Gastroesophageal sphincter (tissue), 3 donors: ENCODE measurements around the gene TMEM163.

Source experiments
- POLR2A ChIP-seq, 2 donors: fragments of 450-650 bp; IDR thresholded peaks; one replicate each; pipeline ENCODE4 v1.6.1; 2017; ENCODE audit warnings: antibody characterized with exemption in 2 of 2, mild to moderate bottlenecking in 2 of 2, moderate library complexity in 1 of 2
- POLR2AphosphoS5 ChIP-seq: sonication (generic); formaldehyde crosslinking; IDR thresholded peaks from one replicate; pipeline ENCODE4 v1.6.1; 2017; ENCODE audit warnings: antibody characterized with exemption
- TF ChIP-seq, protein P1 (sequence below), 4 experiments: fragments of 200-600 bp in 2 of 4; fragments of 450-650 bp in 2 of 4; sonication (generic) in 1 of 4; IDR thresholded peaks; one replicate each; pipeline ENCODE4 v1.5.1; 2017 to 2019; ENCODE audit warnings: antibody characterized with exemption in 4 of 4, mild to moderate bottlenecking in 2 of 4, moderate library complexity in 2 of 4

DNA sequence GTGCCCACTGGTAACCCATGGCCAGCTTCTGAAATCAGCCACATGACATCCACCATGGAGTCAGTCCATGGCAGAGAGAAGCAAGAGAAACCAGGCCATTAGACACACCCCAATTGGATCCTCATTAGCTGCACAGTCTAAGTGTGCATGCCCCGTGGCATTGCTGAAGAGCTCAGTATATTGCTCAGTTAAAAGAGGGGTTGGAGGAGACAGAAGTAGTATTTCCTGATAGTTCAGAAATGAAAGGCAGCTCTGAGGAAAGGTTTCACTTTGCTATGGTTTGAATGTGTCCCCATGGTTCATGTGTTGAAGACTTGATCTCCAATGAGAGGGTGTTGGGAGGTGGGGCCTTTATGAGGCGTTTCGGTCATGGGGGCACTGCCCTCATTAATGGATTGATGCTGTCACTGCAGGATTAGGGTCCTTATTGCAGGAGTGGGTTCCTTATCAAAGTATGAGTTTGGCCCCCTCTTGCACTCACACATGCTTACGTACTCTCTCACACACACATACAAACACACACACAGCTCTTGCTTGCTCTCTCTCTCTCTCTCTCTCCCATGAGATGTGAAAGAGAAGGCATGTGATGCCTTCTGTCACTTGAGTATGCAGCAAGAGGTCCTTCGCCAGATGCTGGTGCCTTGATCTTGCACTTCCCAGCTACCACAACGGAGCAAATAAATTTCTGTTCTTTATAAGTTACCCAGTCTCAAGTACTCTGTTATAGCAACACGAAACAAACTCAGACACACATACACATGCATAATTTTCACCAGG, 58.0 kb downstream of the TMEM163 start:
- TF ChIP-seq, protein P1, sequence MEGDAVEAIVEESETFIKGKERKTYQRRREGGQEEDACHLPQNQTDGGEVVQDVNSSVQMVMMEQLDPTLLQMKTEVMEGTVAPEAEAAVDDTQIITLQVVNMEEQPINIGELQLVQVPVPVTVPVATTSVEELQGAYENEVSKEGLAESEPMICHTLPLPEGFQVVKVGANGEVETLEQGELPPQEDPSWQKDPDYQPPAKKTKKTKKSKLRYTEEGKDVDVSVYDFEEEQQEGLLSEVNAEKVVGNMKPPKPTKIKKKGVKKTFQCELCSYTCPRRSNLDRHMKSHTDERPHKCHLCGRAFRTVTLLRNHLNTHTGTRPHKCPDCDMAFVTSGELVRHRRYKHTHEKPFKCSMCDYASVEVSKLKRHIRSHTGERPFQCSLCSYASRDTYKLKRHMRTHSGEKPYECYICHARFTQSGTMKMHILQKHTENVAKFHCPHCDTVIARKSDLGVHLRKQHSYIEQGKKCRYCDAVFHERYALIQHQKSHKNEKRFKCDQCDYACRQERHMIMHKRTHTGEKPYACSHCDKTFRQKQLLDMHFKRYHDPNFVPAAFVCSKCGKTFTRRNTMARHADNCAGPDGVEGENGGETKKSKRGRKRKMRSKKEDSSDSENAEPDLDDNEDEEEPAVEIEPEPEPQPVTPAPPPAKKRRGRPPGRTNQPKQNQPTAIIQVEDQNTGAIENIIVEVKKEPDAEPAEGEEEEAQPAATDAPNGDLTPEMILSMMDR (IDR thresholded peaks at IDR 0.05) = no peak
- TF ChIP-seq POLR2AphosphoS5 (no peak), POLR2A (IDR thresholded peaks at IDR 0.05) (no peak)
